GM12872 (cell line): Measurements from ENCODE around the gene HOXA6.
A peak's percentile ranks its signal among the peaks of the same experiment; 100 is the strongest.

Experiments used
- TF ChIP-seq, protein P1 (sequence below): IDR thresholded peaks from 3 replicates; pipeline ENCODE4 v1.5.1; 2011; ENCODE audit warnings: low read depth, mild to moderate bottlenecking, low read length, moderate library complexity; ENCODE audit not compliant: insufficient read depth

The HOXA6 gene

DNA sequence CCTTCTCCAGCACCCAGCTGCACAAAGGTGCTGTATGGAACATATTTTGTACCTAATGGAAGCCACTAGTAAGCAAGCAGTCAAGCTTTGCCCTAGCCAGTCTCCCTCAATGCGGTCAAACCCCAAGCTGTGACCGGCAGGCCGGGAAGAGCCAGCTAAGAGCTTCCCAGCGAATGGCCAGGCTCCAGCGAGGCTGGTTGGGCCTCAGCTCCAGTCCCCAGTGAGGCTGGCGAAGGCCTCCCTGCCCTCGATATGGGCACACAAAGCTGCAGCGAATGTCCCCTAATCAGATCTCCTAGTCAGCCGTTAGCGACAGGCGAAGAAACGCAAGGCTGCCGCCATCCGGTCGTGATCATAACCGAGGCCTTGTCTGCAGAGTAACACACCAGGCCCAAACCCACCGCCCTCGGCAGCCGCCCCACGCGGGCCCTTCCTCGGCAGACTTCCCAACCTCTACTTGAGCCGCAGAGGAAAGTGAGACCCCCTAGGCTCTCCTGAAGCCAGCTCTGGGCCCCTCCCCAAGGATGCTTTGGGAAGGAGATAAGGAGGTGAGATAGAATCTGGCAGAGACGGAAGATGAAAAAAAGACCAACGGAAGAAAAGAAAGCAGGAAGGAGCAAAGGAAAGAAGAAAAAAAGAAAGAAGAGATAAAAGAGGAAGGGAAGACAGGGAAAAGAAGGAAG lies 20.8 kb upstream of the HOXA6 start:
- TF ChIP-seq, protein P1, sequence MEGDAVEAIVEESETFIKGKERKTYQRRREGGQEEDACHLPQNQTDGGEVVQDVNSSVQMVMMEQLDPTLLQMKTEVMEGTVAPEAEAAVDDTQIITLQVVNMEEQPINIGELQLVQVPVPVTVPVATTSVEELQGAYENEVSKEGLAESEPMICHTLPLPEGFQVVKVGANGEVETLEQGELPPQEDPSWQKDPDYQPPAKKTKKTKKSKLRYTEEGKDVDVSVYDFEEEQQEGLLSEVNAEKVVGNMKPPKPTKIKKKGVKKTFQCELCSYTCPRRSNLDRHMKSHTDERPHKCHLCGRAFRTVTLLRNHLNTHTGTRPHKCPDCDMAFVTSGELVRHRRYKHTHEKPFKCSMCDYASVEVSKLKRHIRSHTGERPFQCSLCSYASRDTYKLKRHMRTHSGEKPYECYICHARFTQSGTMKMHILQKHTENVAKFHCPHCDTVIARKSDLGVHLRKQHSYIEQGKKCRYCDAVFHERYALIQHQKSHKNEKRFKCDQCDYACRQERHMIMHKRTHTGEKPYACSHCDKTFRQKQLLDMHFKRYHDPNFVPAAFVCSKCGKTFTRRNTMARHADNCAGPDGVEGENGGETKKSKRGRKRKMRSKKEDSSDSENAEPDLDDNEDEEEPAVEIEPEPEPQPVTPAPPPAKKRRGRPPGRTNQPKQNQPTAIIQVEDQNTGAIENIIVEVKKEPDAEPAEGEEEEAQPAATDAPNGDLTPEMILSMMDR = 0 out of 3 replicates have a peak, but pooled peaks have one; percentile 6

DNA sequence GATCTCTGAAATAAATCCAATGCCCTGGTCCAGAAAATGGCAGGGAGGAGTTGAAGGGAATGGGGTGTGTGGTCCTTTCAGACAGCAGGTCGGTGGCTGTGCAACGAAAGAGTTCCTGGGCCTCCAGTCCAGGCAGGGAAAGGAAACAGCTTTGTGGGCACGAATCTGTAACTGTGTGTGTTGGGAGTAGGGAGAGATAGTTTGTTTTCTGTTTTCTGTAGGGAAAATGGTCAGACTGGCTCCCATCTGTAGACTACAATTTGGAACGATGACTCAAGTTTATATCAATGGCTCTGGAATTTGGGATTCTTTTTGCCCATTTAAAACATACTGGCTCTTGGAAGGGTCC lies 20.3 kb upstream of the HOXA6 start:
- TF ChIP-seq, protein P1 = no peak

DNA sequence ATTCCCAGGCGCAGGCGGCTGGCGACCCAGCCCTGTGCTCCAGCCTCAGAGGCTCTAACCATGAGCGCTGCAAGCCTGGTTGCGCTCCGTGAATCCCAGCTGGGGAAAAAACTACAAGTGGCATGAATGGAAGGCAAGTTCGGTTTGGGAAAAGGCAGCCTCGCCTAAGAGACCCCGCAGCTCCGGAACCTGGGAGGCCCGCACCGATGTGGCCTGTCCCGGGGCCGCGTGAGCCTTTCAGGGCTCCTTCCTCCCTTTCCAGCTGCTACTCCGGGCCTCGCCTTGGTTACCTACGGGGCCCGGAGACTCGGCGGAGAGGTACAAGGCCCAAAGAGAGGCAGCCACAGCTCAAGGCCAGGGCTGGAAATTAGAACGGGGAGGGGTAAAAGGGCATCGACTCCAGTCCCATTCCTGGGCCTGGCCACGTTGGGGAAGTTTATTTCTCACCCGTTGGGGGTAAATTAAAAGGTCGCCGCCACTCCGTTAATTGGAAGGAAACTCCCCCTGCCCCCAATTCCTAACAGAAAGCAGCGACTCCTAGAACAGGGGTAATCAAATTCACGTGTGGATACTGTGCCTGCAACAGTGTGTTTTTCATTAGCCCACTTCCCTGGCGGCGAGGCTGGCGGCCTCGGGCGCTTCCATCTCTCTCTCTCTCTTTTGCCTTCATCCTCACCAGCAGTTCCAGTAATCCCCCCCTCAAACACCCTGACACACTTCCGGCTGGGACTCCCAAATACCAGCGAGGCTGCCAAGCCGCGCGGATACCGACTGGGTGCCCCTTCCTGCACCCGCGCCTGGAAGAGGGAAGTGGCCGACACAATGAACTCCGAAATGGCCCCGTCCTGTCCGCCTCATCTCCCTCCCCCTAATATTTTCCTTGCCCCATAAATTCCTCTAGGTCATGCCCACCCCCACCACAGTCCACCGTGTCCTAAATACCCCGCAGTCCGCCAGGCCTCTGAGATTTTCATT lies 19.2 kb upstream of the HOXA6 start:
- TF ChIP-seq, protein P1 = no peak

DNA sequence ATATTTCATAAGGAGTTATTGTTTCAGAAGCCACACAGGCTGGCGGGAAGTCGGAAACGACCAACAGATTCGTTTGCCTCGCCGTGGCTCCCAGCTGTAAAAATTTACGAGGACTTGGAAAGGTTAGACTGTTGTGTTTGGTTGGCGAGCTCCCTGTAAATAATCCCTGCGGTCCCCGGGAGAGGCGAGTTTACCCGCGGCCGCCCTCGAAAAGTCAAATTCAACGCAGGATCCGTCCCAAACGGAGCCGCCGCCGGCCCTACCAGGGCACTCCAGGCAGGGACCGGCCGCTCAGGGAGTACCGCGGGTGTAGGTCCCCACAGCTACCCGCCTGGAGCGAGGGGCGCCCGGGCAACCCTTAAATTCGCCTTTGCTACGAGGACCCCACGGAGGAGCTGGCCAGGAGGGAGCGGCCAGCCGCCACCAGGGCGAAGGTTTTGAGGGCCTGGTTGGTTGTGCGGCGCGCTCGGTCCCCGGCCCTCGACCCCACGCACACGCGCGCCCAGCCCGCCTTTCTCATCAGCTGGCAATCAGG lies 18.5 kb upstream of the HOXA6 start:
- TF ChIP-seq, protein P1 = no peak

DNA sequence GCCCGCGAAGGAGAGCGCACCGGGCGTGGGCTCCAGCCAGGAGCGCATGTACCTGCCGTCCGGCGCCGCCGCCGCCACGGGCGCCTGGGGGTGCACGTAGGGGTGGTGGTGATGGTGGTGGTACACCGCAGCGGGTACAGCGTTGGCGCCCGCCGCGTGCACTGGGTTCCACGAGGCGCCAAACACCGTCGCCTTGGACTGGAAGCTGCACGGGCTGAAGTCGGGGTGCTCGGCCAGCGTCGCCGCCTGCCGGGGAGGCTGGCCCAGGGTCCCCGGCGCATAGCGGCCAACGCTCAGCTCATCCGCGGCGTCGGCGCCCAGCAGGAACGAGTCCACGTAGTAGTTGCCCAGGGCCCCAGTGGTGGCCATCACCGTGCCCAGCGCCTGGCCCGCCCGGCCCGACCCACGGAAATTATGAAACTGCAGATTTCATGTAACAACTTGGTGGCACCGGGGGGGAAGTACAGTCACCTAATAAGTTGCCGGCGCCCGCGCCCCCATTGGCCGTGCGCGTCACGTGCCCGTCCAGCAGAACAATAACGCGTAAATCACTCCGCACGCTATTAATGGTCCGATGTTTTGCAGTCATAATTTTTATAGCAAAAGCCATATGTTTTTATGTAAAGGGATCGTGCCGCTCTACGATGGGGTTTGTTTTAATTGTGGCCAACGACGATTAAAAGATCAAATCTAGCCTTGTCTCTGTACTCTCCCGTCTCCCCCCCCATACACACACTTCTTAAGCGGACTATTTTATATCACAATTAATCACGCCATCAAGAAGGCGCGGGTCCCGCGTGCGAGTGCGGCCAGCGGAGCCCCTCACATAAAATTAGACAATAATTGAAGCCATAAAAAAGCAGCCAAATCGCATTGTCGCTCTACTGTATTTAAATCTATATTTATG lies 17.8 kb upstream of the HOXA6 start, which contains the start of gene HOXA9:
TSS of gene HOXA9 (minus strand) at position 449 of the 907 bp plus-strand sequence. CDS start at position 369, 80 bp downstream.
- TF ChIP-seq, protein P1 = no peak

DNA sequence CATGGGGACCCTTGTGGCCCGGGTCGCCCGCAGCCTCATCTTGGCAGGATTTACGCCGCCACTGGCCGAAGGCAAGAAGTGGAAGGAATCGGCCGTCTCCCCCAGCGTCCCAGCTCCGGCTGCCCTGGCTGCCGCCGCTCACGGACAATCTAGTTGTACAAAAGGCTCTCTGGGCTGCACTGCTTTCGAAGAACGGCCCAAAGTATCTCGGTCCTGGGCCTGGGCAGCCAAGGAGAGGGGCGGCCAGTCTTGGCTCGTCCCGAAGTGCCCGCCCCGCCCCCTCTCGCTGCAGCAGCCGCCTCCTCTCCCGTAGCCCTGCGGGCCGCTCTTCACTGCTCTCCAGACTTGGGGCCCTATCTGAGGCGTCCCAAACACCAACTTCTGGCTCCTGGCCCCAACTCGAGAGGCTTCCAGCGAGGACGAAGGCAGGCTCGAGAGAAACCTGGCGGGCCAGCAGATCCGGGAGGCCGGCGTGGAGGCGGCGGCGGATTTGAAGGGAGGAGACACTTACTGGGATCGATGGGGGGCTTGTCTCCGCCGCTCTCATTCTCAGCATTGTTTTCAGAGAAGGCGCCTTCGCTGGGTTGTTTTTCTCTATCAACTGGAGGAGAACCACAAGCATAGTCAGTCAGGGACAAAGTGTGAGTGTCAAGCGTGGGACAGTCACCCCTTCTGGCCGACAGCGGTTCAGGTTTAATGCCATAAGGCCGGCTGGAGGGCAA lies 17.0 kb upstream of the HOXA6 start:
- TF ChIP-seq, protein P1 = no peak
